ENCODE measurements around the gene TYR.
"Not testable (repeated sequence)": the region's sequence is repeated elsewhere in the genome, so short reads cannot be mapped to it uniquely, and the experiment has no call there.

Gene TYR

DNA sequence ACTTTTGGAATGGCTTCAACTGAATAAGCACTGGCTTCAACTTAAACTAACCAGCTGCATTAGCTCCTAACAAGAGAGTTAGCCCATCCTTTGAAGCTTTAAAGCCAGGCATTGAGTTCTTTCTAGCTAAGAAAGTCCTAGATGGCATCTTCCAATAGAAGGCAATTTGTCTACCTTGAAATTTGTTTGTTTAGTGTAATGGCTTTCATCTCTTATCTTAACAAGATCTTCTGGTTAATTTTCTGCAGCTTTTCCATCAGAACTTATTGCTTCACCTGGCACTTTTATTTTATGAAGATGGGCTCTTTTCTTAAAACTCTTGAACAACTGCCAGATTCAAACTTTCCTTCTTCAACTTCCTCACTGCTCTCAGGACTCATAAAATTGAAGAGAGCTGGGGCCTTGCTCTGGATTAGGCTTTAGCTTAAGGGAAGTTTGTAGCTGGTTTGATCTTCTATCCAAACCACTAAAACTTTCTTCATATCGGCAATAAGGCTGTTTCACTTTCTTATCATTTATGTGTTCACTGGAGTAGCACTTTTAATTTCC, 94.9 kb downstream of the TYR start:
- not testable (repeated sequence) for DNase-seq (ENCODE audit: low read depth in 2 of 2)

DNA sequence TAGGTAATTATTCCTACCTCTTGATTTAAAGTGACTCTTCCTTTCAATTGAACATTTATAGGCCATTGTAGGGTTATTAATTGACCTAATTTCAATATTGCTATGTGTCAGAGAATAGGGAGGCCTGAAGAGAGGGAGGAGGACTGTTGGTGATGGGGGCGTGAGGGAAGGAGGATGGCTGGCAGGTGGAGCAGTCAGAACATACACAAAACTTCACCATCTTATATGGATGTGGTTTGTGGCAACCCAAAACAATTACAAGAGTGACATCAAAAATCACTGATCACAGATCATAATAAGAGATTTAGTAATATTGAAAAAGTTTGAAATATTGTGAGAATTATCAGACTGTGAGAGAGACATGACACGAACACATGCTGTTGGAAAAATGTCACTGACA, 95.5 kb downstream of the TYR start:
- not testable (repeated sequence) for DNase-seq (ENCODE audit: low read depth in 2 of 2)

DNA sequence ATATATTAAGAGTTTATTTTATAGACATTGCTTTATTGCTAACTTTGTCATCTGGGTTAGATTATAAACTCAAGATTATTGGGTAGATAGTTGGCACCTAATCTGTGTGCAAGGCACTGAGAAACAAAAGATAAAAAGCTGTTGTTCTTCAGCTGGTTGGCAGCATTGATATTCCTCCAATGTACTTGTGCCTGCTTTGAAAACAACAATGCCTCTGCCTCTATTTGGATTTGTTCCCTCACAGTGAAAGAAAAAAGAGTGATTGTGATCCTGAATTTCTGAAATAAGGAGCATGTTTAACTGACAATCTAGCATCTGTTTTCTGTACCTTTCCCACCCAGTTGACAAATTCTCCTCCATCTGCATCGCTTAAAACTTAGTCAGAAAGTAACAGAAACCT, 98.3 kb downstream of the TYR start:
- DNase-seq (ENCODE audit: low read depth in 2 of 2), result no peak

DNA sequence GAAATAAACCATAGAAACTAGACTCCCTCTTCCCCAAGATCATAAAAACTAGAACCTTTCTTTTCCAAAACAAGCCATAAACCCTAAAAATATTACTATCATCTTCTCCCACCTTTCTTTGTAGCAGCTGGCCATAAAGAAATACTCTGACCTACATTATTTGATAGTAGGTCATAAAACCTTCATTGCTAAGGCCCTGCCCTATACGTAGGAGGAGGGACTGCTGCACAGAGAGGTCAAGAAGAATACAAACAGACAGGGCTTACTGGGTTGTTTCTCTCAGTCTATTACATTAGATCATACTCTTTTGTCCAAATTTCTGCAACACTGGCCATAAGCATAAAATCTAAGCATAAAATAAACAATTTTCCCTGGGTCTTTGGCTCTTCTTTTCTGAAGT, 101.5 kb downstream of the TYR start:
- DNase-seq (ENCODE audit: low read depth in 2 of 2), result no peak

DNA sequence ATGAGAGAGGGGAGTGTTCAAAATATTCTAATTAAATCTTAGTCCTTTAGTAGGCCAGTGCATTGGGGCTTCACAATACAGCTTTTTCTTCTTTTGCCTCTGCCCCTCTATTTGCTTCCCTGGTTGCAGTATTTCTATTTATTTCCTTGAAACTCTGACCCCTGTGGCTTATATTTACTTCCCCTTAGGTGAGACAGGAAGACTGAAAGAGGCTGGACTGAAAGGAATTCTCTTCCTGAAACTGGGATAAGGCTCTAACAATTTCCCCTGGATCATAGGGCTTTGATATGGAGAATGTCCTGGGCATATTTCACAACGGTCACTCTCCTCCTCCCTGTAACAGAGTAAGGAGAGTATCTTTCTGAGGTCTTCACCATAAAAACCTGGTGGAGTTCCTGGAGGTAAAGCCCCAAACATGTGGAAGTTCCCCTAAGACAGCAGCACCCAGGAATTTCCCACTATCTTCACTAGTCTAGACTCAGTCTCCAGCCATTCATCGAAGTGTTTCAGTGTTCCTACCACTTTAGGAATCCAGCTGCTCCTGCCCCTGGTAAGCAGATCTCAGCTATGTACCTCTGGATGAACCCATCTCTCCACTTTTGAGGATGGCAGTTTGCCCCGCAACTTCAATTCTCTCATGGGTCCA, 103.5 kb downstream of the TYR start:
- DNase-seq (ENCODE audit: low read depth in 2 of 2), result not testable (repeated sequence)

DNA sequence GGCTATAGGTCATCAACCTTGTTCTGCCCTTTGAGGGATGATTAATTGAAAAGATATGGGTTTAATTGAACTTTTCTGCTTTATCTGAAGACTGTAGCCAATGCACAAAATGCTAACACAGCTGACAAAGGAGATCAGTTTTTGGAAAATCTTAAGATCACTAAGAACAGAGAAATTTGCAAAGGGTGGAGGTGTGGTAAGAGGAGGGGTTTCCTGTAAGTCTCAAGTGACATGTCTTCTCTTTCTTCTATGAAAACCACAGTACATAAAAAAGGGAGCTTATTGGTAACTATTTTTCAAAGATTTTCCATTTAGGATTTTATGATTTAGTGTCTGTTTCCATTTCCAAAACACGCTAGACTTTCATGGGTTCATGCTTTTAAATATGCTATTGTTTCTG, 108.9 kb downstream of the TYR start:
- not testable (repeated sequence) for DNase-seq (ENCODE audit: low read depth in 2 of 2)

DNA sequence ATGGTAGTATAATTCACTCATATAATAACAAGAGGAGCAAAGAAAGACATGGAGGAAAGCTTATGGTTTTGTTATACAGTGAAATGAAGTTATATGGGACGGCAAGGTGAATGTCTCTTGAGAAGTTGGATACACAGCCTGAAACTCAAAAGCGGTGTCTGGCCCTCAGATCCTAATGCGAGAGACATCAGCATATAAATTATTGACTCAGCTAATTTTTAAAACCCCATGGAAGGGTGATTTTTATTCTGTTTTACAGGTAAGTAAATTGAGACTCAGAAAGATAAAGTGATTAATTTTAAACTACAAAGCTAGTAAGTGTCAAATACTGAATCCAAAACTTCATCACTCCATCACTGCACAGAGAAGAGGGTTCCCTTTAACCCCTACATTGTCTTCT, 110.3 kb downstream of the TYR start:
- not testable (repeated sequence) for DNase-seq (ENCODE audit: low read depth in 2 of 2)

DNA sequence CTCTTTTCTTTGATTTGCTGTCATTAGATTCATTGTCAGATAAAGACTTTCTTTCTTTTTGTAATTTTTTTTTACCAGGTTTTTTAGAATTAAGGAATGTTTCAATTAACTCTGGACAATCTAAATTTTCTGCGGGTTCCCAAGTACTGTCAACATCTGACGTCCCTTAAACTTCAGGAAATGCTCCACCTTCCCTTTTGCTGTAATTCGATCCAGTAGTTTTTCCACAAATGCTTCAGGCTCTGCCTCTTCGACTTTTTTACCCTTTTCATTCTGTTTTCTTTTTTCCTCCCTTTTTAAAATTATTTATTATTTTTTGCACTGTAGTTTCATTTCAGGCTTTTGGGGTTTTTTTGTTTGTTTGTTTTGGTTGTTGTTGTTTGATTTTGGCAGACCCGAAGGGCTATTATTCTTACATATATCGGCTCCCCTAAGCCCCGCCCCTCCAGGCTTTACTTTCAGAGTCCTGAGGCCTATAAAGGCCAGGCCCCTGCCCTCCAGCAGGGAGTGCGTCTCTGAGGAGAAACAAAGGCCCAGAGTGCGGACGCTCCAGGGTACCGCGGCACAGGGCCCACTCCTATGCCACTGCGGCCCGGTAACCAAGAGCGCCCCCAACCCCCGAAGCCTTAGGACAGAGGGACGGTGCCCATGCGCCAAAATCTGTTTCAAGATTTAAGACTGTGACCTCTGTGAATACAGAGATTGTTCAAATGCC, 116.4 kb downstream of the TYR start:
- DNase-seq (ENCODE audit: low read depth in 2 of 2), result no peak

DNA sequence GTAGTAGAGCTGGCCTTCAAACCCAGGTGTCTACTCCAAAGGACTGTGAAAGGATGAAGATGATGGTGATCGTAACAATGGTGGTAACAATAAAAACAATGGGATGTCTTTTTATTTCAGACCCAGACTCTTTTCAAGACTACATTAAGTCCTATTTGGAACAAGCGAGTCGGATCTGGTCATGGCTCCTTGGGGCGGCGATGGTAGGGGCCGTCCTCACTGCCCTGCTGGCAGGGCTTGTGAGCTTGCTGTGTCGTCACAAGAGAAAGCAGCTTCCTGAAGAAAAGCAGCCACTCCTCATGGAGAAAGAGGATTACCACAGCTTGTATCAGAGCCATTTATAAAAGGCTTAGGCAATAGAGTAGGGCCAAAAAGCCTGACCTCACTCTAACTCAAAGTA, 117.3 kb downstream of the TYR start:
- not testable (repeated sequence) for DNase-seq (ENCODE audit: low read depth in 2 of 2)

DNA sequence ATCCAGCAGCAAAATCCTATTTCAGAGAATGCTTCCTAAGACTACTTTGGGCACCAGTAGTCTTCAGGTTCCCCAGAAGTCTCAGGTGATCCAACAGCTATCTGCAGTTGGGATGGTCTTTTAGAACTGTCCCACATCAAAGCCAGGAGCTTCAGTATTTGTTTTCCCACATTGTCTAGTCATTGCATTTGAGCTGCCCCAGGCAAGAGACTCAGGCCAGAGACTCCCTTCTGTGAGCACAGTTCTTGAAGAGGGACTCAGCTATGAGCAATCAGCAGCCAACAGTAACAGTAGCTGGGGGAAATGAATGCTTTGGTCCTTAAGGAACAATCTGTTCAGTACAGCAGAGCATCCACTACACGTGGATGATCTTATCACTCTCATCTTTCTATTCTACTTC, 125.4 kb downstream of the TYR start:
- DNase-seq (ENCODE audit: low read depth in 2 of 2), result not testable (repeated sequence)

DNA sequence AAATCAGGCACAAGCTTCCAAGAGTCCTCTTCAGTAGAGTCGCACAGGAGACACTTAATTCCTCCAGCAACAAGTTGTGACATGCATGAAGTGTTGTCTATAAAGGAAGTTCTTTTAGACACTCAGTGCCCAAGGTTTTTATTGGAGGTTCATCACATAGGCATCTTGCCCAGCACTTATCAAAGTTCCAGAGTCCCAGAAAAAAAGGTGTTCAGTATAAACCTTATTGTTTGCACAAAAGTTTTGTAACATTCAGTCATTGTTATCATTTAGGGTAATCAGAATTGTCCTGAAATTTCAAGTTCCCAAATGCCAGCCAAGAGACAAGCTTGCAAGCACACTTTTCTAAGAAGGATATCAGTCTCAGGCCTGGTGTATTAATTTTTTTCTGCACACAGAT, 130.6 kb downstream of the TYR start:
- not testable (repeated sequence) for DNase-seq (ENCODE audit: low read depth in 2 of 2)

DNA sequence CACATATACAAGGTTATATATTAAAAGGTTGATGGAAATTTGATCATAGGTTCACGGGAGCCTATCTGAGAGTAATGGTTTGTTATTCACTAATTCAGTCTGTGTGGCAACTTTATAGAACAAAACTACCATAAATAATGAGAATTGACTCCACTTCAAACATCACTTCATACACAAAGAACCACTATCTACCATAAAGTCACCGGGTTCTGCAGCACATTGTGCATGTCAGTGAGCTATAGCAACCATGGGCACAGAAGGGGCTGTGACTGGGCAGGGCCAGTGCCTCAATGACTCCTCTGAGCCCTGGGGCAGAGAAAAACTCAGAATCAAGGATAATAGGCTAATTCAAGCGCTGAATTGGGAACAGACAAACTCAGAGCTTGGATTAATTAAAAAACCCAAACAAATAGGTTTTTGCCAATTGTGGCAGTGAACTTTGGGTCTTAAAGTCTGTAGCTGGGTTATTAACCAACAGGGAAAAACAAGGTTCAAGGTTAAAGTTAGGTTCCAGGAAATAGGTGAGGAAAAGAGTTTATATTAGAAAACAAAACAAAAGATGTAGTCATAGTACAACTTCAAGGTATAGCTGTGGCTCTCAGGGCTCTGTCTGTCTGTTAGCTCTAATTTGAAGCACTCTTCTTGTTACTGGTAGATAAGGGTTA, 131.8 kb downstream of the TYR start:
- DNase-seq (ENCODE audit: low read depth in 2 of 2), result not testable (repeated sequence)

DNA sequence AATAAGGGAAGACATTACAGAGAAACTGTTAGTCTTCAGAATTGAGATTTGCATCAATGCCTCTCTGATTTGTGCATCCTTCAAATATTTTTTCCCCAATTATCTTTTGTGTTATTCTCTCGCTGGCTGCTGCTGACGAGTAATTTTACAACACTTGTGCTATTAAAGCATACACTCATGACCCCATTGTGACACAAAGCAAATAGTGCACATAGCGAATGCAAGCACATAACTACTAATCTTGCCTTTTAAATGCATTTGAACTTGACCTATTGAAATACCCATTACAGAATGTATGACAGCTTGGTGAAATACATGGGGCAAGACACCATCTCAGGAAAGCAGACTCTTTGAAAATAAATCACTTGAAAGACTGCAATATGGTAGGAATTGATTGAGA, 132.9 kb downstream of the TYR start:
- DNase-seq (ENCODE audit: low read depth in 2 of 2), result not testable (repeated sequence)

DNA sequence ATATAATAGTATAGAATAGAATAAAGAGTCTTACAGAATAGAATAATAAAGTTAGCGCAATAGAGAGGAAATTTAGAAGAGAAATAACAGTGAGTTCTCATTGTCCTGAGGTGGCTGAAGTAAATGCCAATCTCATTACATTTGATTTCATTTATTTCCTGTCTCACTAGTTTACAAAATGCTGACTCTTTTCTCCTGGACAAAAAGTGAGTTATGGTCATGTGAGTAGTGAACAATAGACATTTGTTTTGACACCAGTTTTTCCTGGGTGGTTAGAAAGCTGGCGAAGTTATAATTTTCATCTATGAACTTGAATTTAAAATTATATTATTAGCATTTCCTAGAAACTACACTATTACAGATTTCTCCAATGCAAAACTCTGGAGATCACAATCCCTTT, 143.7 kb downstream of the TYR start:
- no peak for DNase-seq (ENCODE audit: low read depth in 2 of 2)

DNA sequence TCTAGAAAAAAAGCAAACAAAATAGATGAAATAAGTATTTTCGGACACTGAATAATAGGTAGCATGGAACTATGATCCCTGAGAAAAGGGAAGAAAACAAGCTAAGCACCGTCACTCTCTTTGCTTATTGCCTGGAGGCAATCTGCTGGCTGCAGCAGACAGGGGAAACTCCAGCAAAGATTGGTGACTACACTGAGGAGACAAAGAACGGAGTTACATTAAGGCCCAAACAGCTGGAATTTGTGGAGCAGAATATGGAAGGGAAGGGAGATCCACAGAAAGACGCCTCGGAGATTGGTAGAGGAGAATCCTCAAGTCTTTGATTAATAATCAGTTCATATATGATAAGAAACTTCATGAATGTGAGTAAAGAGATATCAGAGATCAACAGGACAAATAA, 150.2 kb downstream of the TYR start:
- no peak for DNase-seq (ENCODE audit: low read depth in 2 of 2)

DNA sequence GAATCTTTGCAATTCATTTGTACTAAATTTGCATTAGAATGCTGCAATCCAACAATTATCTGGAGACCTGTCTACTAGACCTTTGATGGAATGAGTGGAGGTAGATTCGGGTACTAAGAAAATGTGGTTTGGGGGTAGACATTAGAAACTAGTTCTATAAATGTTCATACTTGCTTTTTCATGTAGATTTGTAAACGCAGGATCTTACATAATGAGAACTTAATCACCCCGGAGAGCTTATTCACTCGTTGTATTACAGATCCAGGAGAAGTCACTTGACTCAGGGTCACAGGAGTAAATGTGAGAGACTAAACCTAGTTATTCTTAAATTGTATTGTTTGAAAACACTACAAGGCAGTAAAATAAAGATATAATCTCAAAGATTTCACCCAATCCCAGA, 154.3 kb downstream of the TYR start:
- DNase-seq (ENCODE audit: low read depth in 2 of 2), result not testable (repeated sequence)

DNA sequence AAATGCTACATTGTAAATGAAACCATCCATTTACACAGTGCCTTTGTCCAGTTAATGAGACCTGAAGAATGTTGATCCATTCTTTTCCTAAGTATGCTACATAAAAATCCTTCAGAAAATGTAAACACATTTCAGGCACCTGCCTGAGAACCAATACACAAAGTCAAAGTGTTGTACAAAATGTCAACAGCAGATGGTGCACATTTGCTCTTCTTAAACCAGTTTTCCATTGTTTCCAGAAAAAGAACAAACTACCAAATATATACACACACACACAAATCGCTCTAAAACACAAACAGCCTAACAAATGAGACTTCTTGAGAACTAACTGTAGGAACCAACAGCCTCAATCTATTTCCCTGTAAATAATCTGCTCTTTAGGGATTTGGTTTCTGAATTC, 156.0 kb downstream of the TYR start:
- DNase-seq (ENCODE audit: low read depth in 2 of 2), result not testable (repeated sequence)

DNA sequence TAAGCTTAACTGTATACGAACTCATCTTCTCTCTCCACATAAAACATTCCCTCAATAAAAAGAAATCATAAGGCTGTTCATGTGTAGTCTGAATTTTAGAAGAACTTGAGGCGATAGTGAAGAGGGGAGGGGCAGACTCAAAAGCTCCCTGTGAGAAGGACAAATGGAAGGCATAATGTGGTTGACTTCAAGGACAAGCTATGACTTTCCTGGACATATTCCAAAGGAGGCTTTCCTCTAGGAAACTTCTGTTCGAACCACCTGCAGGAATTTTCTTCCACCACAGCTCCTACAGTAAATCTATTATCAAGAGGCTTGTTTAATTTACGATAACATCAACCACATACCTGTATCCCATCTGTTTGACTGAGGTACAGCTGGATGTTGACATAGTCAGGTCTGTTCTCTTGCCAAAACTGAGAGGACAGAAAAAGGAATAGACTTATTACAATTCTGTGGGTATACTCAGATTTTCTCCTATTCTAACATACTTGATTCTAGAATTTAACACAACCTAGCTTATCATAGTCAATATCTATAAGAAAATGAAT, 159.5 kb downstream of the TYR start:
- not testable (repeated sequence) for DNase-seq (ENCODE audit: low read depth in 2 of 2)

DNA sequence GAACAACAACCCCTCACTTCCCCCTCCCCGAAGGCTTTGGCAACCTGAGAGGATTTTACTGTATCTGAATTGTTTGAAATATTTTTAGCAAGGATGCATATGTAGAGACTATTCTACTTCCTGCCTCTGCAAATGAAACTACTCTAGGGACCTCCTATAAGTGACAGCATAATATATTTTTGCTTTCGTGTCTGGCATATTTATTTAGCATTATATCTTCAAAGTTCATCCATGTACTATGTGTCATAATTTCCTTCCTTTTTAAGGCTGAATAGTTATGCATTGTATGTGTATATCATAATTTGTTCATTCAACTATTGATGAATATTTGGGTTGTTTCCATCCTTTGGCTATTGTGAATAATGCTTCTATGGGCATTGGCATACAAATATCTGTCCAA, 160.4 kb downstream of the TYR start:
- DNase-seq (ENCODE audit: low read depth in 2 of 2), result not testable (repeated sequence)

DNA sequence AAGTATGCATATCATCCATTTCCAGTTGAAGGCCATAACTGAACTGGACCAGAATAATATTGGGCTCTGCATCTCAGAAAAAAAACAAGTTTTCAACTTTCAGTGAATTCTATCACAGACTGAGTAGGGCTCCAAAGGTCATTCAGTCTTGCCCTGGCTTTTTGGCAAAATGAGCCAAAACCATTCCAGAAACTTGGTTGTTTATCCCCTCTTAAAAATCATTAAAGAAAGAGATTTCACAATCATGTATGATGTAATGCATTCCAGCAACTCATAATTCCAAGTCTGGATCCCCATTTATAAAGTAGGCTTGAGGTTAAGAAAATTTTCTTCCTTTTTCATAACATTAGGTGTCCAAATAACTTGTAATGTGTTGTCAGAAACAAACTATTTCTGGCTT, 162.8 kb downstream of the TYR start:
- DNase-seq (ENCODE audit: low read depth in 2 of 2), result not testable (repeated sequence)

DNA sequence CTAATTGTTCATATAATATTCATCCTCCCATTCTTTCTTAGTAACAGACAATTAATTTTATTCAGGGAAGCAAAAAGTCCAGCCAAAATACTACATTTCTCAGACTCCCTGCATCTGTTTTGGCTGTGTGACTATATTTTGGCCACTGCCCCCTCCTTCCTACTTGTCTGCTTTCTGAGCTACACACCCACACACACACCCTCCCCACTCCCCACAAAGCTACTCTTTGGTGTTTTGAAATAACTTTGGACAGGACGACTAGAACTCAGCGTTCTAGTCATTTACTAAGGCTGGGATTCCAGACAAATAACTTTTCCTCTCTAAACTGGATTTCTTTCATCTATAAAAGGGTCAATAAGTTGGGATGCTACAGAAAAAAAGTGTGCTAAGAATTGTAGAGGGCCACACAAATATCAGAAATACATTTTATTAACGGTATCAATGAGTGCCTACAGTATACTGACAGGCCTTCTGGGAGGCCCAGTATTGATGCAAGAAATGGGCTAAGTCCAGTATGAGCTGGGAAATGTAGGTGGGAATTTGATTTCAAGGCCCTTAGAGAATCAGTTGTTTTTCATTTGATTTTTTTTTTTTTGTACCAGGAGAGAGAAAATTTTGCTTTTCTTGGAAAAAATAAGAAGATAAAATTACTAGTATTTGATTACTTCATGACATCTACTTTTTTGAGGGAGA, 165.4 kb downstream of the TYR start:
- not testable (repeated sequence) for DNase-seq (ENCODE audit: low read depth in 2 of 2)

Data from stimulated activated CD8-positive, alpha-beta memory T cell treated with anti-CD3 and anti-CD28 coated beads, Interleukin-2, amount 100 ng/mL, for 48 hours (primary cell).